ENCODE measurements around the gene STYXL1. TPM values are rescaled to one million over a fixed set of nuclear protein-coding genes. Genes with fewer than 3 reads are reported as not detected.

The STYXL1 gene
- total RNA-seq, 3 donors from 2014 or later = 19.6 to 34.5 (median 20.6) TPM

DNA sequence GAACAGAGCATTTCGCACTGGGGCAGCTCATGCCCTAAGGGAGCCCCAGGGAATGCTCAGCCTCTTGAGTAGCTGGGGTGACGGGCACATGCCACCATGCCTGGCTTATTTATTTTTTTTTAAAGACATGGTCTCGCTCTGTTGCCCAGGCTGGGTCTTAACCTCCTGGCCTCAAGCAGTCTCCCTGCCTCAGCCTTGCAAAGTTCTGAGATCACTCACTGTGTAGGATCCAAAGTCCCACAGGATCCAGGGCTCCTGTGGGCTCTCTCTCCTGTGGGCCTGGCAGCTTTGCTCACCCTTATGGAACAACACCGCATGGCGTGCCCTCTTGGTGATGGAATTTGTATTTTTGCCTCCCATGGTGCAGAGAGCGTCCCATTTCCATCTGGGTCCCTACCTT lies 87.4 kb downstream of the STYXL1 start:
- Mint-ChIP-seq H3K4me3 (no peak overlapping the region), H3K4me1 (ENCODE audit: low read depth) (no peaks in the 10 kb centered on the region), H3K27me3 (ENCODE audit: low read depth) (no peaks in the 10 kb centered on the region), H3K36me3 (ENCODE audit: insufficient read depth) (peaks cover 29% of the 10 kb centered on the region), H3K9me3 (no peaks in the 10 kb centered on the region)
- no peak for ATAC-seq
- no peak for DNase-seq

GRCh38 chr7:75958802-75959543 lies 88.8 kb downstream of the STYXL1 start:
- H3K4me1 Mint-ChIP-seq (ENCODE audit: low read depth) = no peaks in the 10 kb centered on the region
- no peak for ATAC-seq
- no peaks in the 10 kb centered on the region for H3K27me3 Mint-ChIP-seq (ENCODE audit: low read depth)
- H3K36me3 Mint-ChIP-seq (ENCODE audit: insufficient read depth) = peaks cover 31% of the 10 kb centered on the region
- no peak for DNase-seq
- H3K9me3 Mint-ChIP-seq = no peaks in the 10 kb centered on the region
- no peak overlapping the region for H3K4me3 Mint-ChIP-seq

- Mint-ChIP-seq H3K4me1 (ENCODE audit: low read depth) (no peaks in the 10 kb centered on the region), H3K9me3 (no peaks in the 10 kb centered on the region), H3K27me3 (ENCODE audit: low read depth) (no peaks in the 10 kb centered on the region), H3K4me3 (no peak overlapping the region), H3K36me3 (ENCODE audit: insufficient read depth) (peaks cover 30% of the 10 kb centered on the region)
- DNase-seq (no peak), ATAC-seq (no peak)
Measured at GRCh38 chr7:75957021-75957736, 90.6 kb downstream of the STYXL1 start.

GRCh38 chr7:75955331-75955955 lies 92.4 kb downstream of the STYXL1 start:
- Mint-ChIP-seq H3K36me3 (ENCODE audit: insufficient read depth) (peaks cover 23% of the 10 kb centered on the region), H3K4me1 (ENCODE audit: low read depth) (no peaks in the 10 kb centered on the region), H3K9me3 (no peaks in the 10 kb centered on the region), H3K27me3 (ENCODE audit: low read depth) (no peaks in the 10 kb centered on the region), H3K4me3 (no peak overlapping the region)
- ATAC-seq (no peak), DNase-seq (no peak)

DNA sequence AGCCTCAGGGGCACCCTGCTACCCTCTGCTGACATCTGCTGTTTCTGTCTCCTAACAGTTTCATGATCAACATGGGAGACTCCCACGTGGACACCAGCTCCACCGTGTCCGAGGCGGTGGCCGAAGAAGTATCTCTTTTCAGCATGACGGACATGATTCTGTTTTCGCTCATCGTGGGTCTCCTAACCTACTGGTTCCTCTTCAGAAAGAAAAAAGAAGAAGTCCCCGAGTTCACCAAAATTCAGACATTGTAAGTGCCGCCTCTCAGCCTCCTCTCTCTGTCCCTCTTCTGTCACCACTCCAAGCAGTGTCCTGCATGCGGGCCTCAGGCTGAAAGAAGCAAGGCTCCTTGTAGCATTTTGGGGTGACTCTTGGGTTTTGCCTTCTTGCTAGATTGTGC lies 93.9 kb downstream of the STYXL1 start:
- peaks cover 19% of the 10 kb centered on the region for H3K36me3 Mint-ChIP-seq (ENCODE audit: insufficient read depth)
- no peak for DNase-seq
- no peaks in the 10 kb centered on the region for H3K9me3 Mint-ChIP-seq
- H3K4me3 Mint-ChIP-seq = no peak overlapping the region
- no peaks in the 10 kb centered on the region for H3K4me1 Mint-ChIP-seq (ENCODE audit: low read depth)
- H3K27me3 Mint-ChIP-seq (ENCODE audit: low read depth) = no peaks in the 10 kb centered on the region
- no peak for ATAC-seq

GRCh38 chr7:75953431-75953830 lies 94.4 kb downstream of the STYXL1 start:
- ATAC-seq = no peak
- H3K4me1 Mint-ChIP-seq (ENCODE audit: low read depth) = no peaks in the 10 kb centered on the region
- H3K4me3 Mint-ChIP-seq = no peak overlapping the region
- DNase-seq = no peak
- peaks cover 14% of the 10 kb centered on the region for H3K36me3 Mint-ChIP-seq (ENCODE audit: insufficient read depth)
- H3K27me3 Mint-ChIP-seq (ENCODE audit: low read depth) = no peaks in the 10 kb centered on the region
- no peaks in the 10 kb centered on the region for H3K9me3 Mint-ChIP-seq

- ATAC-seq (no peak), DNase-seq (no peak)
- H3K36me3 Mint-ChIP-seq (ENCODE audit: insufficient read depth) = peaks cover 11% of the 10 kb centered on the region
- no peaks in the 10 kb centered on the region for H3K9me3 Mint-ChIP-seq
- H3K27me3 Mint-ChIP-seq (ENCODE audit: low read depth) = no peaks in the 10 kb centered on the region
- H3K4me1 Mint-ChIP-seq (ENCODE audit: low read depth) = no peaks in the 10 kb centered on the region
- H3K4me3 Mint-ChIP-seq = no peak overlapping the region
Measured at GRCh38 chr7:75951506-75951905, 96.3 kb downstream of the STYXL1 start.

GRCh38 chr7:75950111-75950681 lies 97.6 kb downstream of the STYXL1 start:
- peaks cover 10% of the 10 kb centered on the region for H3K36me3 Mint-ChIP-seq (ENCODE audit: insufficient read depth)
- no peaks in the 10 kb centered on the region for H3K9me3 Mint-ChIP-seq
- no peak overlapping the region for H3K4me3 Mint-ChIP-seq
- DNase-seq (no peak), ATAC-seq (no peak)
- H3K27me3 Mint-ChIP-seq (ENCODE audit: low read depth) = no peaks in the 10 kb centered on the region
- H3K4me1 Mint-ChIP-seq (ENCODE audit: low read depth) = no peaks in the 10 kb centered on the region

GRCh38 chr7:75948179-75948578 lies 99.6 kb downstream of the STYXL1 start:
- Mint-ChIP-seq H3K4me1 (ENCODE audit: low read depth) (peaks cover 2% of the 10 kb centered on the region), H3K9me3 (no peaks in the 10 kb centered on the region), H3K36me3 (ENCODE audit: insufficient read depth) (peaks cover 12% of the 10 kb centered on the region), H3K4me3 (no peak overlapping the region), H3K27me3 (ENCODE audit: low read depth) (no peaks in the 10 kb centered on the region)
- no peak for ATAC-seq
- DNase-seq = no peak

Other genes starting within 250 kb of the STYXL1 start
- gene CCL24, start 234.2 kb downstream of the STYXL1 start, total RNA-seq = not detected
- gene RHBDD2, start 169.0 kb downstream of the STYXL1 start, total RNA-seq = 10 to 100 TPM; 28.0 to 35.5 (median 33.3) TPM
- gene POR, start 132.8 kb downstream of the STYXL1 start, total RNA-seq = 10 to 100 TPM; 40.8 to 63.6 (median 57.7) TPM
- gene TMEM120A, start 53.4 kb downstream of the STYXL1 start, total RNA-seq = 10 to 100 TPM; 20.4 to 26.6 (median 20.6) TPM
- 100 to 1,000 TPM; 274 to 310 (median 296) TPM for gene MDH2, start 106 bp upstream of the STYXL1 start, total RNA-seq
- gene SRRM3, start 153.9 kb upstream of the STYXL1 start, total RNA-seq = under 1 TPM in 1 of 3 donors, not detected in 2; 0.10 TPM